Measurements from ENCODE around the gene ZNF536.
"Not testable (repeated sequence)": the region's sequence is repeated elsewhere in the genome, so short reads cannot be mapped to it uniquely, and the experiment has no call there.

Gene ZNF536

GRCh38 chr19:30446850-30447552, 74.8 kb downstream of the ZNF536 start:
- no peak for DNase-seq (ENCODE audit: low read depth)

GRCh38 chr19:30447553-30447870, 75.3 kb downstream of the ZNF536 start:
- DNase-seq (ENCODE audit: low read depth) = no peak

GRCh38 chr19:30448386-30449077, 76.3 kb downstream of the ZNF536 start:
- no peak for DNase-seq (ENCODE audit: low read depth)

- DNase-seq (ENCODE audit: low read depth) = no peak
Measured at GRCh38 chr19:30449078-30449590, 77.0 kb downstream of the ZNF536 start.

- DNase-seq (ENCODE audit: low read depth) = no peak
Measured at GRCh38 chr19:30449673-30450072, 77.5 kb downstream of the ZNF536 start.

GRCh38 chr19:30450100-30450499, 77.9 kb downstream of the ZNF536 start:
- no peak for DNase-seq (ENCODE audit: low read depth)

GRCh38 chr19:30450835-30451321, 78.7 kb downstream of the ZNF536 start:
- no peak for DNase-seq (ENCODE audit: low read depth)

- no peak for DNase-seq (ENCODE audit: low read depth)
Measured at GRCh38 chr19:30452931-30453330, 80.7 kb downstream of the ZNF536 start.

- DNase-seq (ENCODE audit: low read depth) = no peak
Measured at GRCh38 chr19:30453743-30454142, 81.6 kb downstream of the ZNF536 start.

- no peak for DNase-seq (ENCODE audit: low read depth)
Measured at GRCh38 chr19:30455881-30456280, 83.7 kb downstream of the ZNF536 start.

- no peak for DNase-seq (ENCODE audit: low read depth)
Measured at GRCh38 chr19:30457484-30457883, 85.3 kb downstream of the ZNF536 start.

GRCh38 chr19:30459859-30460258, 87.7 kb downstream of the ZNF536 start:
- no peak for DNase-seq (ENCODE audit: low read depth)

- no peak for DNase-seq (ENCODE audit: low read depth)
Measured at GRCh38 chr19:30464162-30464561, 92.0 kb downstream of the ZNF536 start.

GRCh38 chr19:30466598-30466997, 94.4 kb downstream of the ZNF536 start:
- not testable (repeated sequence) for DNase-seq (ENCODE audit: low read depth)

- DNase-seq (ENCODE audit: low read depth) = no peak
Measured at GRCh38 chr19:30467239-30467638, 95.1 kb downstream of the ZNF536 start.

GRCh38 chr19:30469774-30470173, 97.6 kb downstream of the ZNF536 start:
- DNase-seq (ENCODE audit: low read depth) = no peak

GRCh38 chr19:30471441-30471840, 99.3 kb downstream of the ZNF536 start:
- DNase-seq (ENCODE audit: low read depth) = no peak

- DNase-seq (ENCODE audit: low read depth) = no peak
Measured at GRCh38 chr19:30473334-30473867, 101.2 kb downstream of the ZNF536 start.

- DNase-seq (ENCODE audit: low read depth) = no peak
Measured at GRCh38 chr19:30476997-30477396, 104.8 kb downstream of the ZNF536 start.

- no peak for DNase-seq (ENCODE audit: low read depth)
Measured at GRCh38 chr19:30479231-30479630, 107.0 kb downstream of the ZNF536 start.

GRCh38 chr19:30480097-30480496, 107.9 kb downstream of the ZNF536 start:
- DNase-seq (ENCODE audit: low read depth) = no peak

GRCh38 chr19:30481063-30481462, 108.9 kb downstream of the ZNF536 start:
- DNase-seq (ENCODE audit: low read depth) = no peak

- no peak for DNase-seq (ENCODE audit: low read depth)
Measured at GRCh38 chr19:30481823-30482222, 109.6 kb downstream of the ZNF536 start.

Data from non-pigmented ciliary epithelial cell (primary cell).